Nucleus accumbens (tissue), 56 donors: ENCODE data around the gene MXRA8.
"Not testable (repeated sequence)": the region's sequence is repeated elsewhere in the genome, so short reads cannot be mapped to it uniquely, and the experiment has no call there.

ENCODE experiments used
- DNase-seq, 56 donors: peaks; one replicate each; lab custom pipeline; 2025; lab: John Stamatoyannopoulos, UW

Gene MXRA8

GRCh38 chr1:1370771-1371300, 12.5 kb upstream of the MXRA8 start:
- DNase-seq, result no peak

GRCh38 chr1:1370094-1370493, 11.7 kb upstream of the MXRA8 start:
- not testable (repeated sequence) for DNase-seq

GRCh38 chr1:1367315-1367714, 9.0 kb upstream of the MXRA8 start:
- no peak for DNase-seq

DNA sequence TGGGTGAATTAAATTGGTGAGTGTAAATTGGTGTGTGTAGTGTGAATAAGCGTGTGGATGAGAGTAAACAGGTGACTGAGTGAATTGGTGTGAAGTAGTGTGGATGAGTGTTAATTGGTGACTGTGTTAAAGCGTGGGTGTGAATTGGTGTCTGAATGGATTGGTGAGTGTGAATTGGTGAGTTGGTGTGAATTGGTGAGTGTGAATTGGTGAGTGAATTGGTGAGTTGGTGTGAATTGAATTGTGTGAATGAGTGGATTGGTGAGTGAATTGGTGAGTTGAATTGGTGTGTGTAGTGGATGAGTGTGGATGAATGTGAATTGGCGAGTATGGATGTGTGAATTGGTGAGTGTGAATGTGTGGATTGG, 8.3 kb upstream of the MXRA8 start:
- no peak for DNase-seq

- DNase-seq, result no peak
Measured at GRCh38 chr1:1365875-1366698, 7.7 kb upstream of the MXRA8 start.

DNA sequence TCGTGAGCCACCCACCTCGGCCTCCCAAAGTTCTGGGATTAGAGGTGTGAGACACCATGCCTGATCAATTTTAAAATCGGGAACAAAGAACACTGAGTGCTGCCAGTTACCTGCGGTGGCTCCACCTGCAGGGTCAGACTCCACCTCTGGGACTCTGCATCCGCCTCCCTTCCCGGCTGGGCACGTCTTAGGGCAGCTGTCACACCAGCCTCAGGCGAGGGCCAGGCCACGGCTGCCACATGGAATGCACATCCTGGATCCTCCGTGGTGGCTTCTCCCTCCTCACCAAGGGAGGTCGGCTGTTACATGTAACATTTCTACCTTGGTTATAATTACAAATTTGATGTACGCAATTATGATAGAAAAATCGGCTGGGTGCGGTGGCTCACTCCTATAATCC, 5.9 kb upstream of the MXRA8 start:
- no peak for DNase-seq

DNA sequence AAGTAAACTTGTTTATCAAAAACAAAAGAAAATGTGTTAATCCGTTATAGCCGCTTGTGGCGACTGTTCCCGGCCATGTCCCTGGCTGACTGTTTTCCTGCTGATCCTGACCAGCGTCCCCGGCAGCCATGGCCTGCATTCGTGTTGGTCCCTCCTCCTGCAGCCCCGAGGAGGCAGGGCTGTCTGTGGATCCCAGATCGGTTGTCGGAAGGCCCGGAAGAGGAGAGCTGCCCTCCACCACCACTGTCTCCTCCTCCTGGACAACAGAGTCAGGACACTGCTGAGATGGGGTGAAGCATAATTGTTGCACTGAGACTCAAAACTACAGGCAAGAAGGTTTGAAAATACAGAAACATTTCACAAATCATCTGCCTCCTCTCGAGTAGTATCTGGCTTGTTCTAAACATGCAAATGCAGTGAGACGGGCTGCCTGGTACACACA, 3.6 kb upstream of the MXRA8 start:
- no peak for DNase-seq

DNA sequence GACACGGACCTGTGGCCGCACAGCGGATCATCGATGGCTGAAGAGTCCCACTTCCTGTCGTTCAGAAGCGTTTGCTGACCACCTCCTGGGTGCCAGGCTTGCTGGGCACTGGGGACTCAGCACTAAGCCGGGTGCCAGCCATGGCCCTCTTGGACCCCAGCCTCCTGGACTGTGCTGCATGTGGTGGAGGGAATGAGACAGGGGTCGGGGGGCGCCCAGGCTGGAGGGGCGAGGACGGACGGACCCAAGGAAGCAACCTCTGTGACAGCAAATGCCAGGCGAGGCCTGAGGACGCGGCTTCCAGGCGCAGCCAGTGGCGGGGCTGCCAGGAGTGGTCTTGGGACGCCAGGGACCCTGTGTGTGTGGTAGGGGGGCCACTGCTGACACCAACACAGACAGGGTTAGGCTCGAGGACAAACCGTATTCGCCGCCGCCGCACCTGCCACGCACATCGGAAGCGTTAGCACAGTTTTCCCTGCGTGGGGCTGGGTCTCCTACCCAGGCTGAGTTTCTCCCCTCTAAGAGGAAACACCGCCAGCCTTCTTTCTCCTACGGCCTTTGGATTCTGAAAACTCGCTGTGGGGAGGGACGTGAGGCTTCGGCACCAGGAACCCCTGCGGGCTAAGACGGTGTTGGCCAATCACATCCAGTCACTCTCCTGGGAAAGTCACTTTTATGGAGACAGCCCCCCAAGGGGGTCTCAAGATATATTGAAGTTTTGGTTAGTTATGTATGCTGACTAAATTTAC, 3.1 kb upstream of the MXRA8 start:
- no peak for DNase-seq

DNA sequence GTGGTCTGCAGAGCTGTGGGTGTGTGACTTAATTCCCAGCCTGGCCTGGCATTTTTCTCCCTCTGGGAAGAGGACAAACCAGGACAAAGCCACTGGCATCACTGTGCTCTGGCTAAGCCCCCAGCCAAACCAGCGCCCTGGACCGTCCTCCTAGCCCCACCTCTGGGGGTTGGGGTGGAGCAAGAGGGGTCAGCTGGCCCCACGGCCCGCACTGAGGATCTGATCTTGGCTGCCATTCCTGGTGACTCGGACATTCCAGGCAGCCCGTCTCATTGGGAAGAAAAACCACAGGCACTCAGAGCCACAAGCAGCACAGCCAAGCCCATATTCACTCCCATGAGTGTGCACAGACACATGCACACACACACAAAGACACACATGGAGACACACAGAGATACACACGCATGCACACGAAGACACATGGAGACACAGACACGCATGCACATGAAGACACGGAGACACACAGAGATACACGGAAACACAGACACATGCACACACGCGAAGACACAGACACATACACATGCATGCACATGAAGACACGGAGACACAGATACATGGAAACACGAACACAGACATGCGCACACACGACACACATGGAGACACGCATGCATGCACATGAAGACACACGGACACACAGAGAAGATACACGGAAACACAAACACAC, 2.3 kb upstream of the MXRA8 start:
- no peak for DNase-seq

GRCh38 chr1:1359664-1360468, 1.5 kb upstream of the MXRA8 start:
- no peak for DNase-seq

DNA sequence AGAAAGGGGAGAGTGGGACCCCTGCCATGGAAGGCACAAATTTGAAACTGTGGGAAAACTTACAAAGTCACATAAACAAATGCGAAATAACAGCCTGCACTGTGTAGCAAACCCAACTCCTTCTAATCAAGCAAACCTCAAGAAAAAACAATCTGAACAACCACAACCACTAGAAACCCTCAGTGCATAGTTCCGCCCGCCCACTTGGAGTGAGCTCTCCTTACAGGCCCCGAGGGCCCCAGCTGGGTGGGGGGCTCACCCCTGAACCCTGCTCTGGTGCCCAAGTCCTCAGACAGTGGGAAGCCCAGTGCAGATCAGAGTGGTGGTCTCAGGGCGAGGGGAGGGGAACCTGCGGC, 931 bp upstream of the MXRA8 start:
- DNase-seq, result no peak

DNA sequence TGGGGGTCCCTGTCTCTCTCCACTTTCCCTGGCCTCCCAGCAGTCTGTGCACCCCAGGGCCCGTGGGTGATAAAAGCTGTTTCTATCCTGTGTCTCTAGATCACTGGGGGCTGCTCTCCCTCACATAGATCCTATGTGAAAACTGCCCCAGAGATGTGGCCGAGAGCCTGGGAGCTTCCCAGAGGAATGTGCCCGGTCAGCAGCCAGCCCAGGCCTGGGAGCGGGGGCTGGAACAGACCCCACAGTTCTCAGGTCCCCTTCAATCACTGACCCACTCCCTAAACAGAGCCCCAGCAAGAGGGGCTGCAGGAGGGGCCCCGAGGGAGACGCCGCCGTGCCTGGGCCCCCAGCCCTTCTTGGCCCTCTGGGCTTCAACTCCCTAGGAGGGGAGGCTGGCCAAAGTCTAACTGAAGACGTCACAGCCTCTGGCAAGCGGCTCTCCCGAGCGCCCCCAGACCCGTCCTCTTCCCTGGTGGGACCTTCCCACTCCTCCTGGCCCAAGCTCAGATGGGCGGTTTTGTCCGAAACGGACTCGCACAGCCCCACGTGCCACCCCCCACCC, 403 bp downstream of the MXRA8 start:
- no peak for DNase-seq

DNA sequence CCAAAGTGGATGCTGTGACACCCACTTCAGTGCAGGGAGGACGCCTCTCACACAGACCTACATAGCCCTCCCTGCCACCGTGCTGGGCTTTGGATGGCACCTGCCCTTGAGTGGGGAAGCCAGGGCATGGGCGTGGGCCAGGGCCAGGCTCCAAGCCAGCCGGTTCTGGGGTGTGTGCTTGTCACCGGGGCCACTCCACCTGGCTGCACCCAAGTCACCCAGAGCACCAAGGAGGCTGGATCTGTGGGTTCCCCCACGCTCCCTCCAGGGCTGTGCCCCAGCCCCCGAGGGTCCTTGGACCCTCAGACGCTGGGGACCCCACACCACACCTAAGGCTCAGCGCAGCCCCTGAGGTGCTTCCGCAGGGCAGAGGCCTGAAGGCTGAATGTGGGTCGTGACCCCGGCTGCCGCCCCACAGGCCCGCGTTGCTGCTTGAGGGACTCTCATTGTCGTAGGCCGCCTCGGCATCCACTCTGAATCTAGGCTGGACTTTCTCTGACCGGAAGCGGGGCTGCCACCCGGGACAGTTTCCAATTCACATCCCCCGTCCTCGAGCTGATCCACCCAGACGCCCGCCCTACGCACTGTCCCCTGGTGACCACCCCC, 1.5 kb downstream of the MXRA8 start:
- no peak for DNase-seq

GRCh38 chr1:1356166-1356795, 2.1 kb downstream of the MXRA8 start:
- DNase-seq, result no peak

GRCh38 chr1:1355416-1355815, 2.9 kb downstream of the MXRA8 start:
- no peak for DNase-seq

DNA sequence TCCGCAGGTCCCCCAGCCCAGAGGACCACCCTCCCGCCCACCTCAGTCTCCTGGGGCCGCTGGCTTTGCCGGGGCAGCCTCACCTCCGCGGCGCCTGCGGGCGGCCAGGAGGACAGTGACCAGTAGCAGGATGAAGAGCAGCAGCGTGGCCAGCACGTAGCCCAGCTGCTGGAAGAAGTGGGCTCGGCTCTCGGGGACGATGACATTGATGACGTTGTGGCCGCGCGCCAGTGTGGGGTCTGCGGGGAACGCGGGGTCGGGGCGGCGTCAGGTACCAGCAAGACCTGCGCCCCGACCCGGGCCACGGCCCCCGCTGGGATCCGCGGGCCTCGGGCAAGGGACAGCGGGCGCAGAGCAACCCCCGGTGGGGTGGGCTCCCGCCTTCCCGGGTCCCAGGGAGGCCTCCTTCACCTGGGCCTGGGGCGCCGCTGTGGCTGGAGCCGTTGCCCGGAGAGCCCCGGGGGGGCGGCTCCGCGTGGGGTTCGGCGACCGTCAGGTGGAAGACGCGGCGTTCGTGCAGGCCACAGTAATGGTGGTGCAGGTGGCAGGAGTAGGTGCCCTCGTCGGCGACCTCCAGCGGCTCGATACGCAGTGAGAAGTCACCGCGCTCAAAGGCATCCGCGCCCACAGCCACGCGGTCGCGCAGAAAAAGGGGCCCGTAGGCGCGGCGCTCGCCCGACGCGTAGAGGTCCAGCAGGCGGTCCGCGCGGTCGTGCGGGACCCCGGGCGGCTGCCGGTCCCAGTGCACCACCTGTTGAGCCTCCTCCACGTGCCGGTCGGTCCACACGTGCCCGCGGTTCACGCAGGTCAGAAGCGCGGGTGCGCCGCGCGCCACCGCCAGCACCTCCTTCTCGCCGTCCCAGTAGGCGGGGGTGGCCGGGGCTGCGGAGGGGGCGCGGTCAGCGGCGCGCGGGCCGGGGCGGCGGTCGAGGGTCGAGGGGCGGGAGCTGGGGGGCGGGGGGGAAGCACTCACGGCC, 3.8 kb downstream of the MXRA8 start:
- DNase-seq, result no peak

- no peak for DNase-seq
Measured at GRCh38 chr1:1353389-1354151, 4.8 kb downstream of the MXRA8 start.
